SK-N-MC (cell line): Measurements from ENCODE around the gene TTC39A.

Experiments used
- EZH2 ChIP-seq: fragments of 200-600 bp; sonication (generic); IDR thresholded peaks from one replicate; pipeline ENCODE4 v1.6.1; 2017; ENCODE audit warnings: antibody characterized with exemption
- FOXP2 ChIP-seq: optimal IDR thresholded peaks from 2 replicates; pipeline ENCODE3; 2011; ENCODE audit warnings: mild to moderate bottlenecking, moderate library complexity; ENCODE audit not compliant: insufficient read depth; ENCODE audit errors: extremely low read length, control extremely low read depth
- POLR2AphosphoS5 ChIP-seq: IDR thresholded peaks from 2 replicates; pipeline ENCODE4 v1.6.1; 2012; ENCODE audit warnings: mild to moderate bottlenecking, low read depth, low read length, borderline replicate concordance

- no peak for TF ChIP-seq POLR2AphosphoS5
- no peak for TF ChIP-seq EZH2
- TF ChIP-seq FOXP2, result no peak
Measured at GRCh38 chr1:51331206-51332100, 1.1 kb upstream of the TTC39A start.
